ENCODE results near the gene SLC44A5. TPM values are rescaled to one million over a fixed set of nuclear protein-coding genes. Genes with fewer than 3 reads are reported as not detected.
"Not testable (repeated sequence)": the region's sequence is repeated elsewhere in the genome, so short reads cannot be mapped to it uniquely, and the experiment has no call there.

Gene SLC44A5
- total RNA-seq, 1 experiment from 2014 or later, result 0.12 TPM

GRCh38 chr1:75366595-75366994 is 244.3 kb downstream of the SLC44A5 start:
- no peak for DNase-seq (ENCODE audit: low read depth)

DNA sequence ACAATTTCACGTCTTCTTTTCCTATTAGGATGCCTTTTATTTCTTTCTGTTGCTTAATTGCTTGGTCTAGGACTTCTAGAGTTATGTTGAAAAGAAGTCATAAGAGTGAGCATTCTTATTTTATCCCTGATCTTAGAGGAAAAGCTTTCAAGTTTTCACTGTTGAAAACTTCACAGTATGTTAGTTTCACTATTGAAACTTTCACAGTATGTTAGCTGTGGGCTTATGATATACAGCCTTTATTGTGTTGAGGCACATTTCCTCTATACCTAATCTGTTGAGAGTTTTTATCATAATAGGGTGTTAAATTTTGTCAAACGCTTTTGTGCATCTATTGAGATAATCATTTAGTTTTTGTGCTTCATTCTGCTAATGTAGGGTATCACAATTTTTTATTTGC is 249.7 kb downstream of the SLC44A5 start:
- DNase-seq (ENCODE audit: low read depth), result no peak

DNA sequence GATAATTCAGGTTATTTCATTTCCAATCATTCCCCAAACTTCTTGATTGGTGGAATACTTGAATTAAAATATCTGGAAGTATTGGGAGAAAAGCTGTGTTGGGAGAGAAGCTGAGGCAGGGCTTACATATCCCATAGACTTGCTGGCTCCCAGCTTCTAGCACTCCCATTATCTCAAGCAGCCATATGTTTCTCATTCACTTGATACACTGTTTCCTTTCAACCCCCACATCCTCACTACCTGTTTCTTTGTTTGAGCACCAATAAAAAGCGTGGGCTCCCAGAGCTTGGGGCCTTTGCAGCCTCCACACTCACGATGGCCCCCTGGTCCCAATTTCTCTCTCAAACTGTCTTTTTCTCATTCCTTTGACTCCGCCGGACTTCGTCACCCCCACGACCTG is 256.6 kb downstream of the SLC44A5 start:
- not testable (repeated sequence) for DNase-seq (ENCODE audit: low read depth)

DNA sequence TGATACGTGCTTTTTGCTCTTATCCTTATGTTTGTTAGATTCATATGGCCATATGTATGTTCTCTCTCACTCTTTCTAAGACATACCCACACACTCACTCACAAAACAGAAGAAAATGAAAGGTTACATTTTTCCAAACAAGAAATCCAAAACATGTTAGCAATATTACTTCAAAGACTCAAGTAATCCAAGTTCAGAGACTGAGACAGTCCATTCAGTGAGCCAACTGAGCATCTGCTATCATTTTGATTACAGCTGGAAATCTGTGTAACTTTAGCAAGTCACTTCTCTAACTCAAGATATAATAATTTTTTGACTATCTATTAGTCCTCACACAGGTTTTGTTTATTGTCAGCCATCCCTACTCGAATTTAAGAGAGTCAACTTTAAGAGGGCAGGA is 257.9 kb downstream of the SLC44A5 start:
- no peak for DNase-seq (ENCODE audit: low read depth)

DNA sequence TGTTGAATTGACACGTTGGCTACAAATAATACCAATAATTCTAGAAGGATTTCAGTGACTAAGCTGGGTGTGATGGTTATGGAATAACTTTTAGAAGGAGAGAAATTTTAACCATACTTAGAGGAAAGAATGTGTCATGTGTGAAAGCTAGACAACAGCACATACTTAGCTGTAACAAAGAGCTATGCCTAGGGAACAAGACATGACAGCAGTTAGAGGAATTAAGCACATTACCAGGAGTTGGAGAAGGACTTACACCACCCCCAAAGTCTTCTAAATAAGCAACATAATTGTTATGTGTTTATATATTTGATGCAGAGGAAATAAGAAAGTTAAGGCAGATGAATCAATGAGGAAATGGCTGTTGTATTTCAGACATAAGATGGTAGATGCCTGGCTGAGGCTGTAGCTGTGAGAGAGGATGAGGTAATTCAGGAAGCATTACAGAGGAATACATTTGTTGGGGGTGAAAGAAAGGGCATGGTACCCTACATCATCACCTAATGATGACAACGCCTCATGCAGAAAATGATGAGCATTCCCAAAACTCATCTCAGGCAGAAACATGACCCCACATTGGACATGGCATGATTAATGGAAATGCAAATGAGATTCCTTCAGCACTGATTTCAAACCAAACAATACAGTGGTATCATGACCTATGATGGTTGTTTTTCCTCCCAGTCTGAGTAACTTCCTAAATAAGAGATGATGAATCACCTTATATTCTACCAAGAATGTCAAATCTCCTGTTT is 265.2 kb downstream of the SLC44A5 start:
- DNase-seq (ENCODE audit: low read depth), result peak; percentile 24

GRCh38 chr1:75342786-75343185 is 268.1 kb downstream of the SLC44A5 start:
- DNase-seq (ENCODE audit: low read depth), result no peak

- DNase-seq (ENCODE audit: low read depth), result no peak
Observed at GRCh38 chr1:75341537-75341936, 269.4 kb downstream of the SLC44A5 start.

- no peak for DNase-seq (ENCODE audit: low read depth)
Observed at GRCh38 chr1:75338616-75339483, 272.1 kb downstream of the SLC44A5 start.

- DNase-seq (ENCODE audit: low read depth), result no peak
Observed at GRCh38 chr1:75334876-75335389, 276.0 kb downstream of the SLC44A5 start.

DNA sequence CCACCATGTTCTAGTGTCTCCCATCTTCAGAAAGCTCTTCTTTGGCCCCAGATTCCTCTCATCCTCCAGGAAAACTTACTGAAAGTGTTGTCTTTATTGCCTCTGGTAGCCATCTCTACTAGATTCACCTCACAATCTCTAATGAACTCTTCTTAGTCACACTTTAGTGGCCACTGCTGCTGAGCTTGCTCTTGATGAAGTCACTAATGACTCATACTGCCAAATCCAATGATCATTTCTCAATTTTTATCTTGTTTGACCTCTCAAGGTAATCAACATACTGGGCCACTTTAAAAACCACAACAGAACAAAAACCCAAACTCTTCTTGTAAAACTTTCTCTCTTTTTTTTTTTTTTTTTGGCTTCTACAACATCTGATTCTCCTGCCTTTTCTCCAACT is 280.3 kb downstream of the SLC44A5 start:
- DNase-seq (ENCODE audit: low read depth), result no peak

DNA sequence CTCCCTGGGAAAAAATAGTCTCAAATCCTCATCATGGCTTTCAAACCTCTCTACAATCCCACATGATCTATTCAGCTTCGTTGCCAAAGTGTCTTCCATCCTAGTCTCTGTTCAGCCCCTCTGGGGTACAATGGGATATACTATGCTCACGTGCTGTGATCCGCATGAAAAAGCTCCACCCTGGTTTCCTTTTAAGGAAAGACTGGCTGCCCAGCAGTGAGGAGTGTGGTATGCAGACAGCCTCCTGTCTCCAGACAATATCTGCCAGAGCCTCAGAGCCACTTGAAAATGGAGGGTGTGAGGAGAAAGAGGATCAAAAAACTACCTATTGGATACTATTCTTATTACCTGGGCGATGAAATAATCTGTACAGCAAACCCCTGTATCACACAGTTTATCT is 282.2 kb downstream of the SLC44A5 start:
- no peak for DNase-seq (ENCODE audit: low read depth)

- no peak for DNase-seq (ENCODE audit: low read depth)
Observed at GRCh38 chr1:75327395-75327794, 283.5 kb downstream of the SLC44A5 start.

DNA sequence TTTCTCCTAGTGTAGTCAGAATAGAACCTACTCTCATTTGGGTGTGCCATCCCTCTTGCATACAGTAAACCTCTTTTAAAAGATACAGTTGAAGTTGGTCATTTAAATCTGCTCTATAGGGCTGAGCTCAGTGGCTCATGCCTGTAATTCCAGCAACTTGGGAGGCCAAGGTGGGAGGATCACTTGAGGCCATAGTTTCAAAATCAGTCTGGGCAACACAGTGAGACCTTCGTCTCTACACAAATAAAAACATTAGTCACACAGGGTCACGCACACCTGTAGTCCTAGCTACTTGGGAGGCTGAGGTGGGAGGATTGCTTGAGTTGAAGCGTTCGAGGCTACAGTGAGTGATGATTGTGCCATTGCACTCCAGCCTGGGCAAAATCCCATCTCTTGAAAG is 292.9 kb downstream of the SLC44A5 start:
- DNase-seq (ENCODE audit: low read depth), result no peak

GRCh38 chr1:75316230-75316629 is 294.7 kb downstream of the SLC44A5 start:
- no peak for DNase-seq (ENCODE audit: low read depth)

DNA sequence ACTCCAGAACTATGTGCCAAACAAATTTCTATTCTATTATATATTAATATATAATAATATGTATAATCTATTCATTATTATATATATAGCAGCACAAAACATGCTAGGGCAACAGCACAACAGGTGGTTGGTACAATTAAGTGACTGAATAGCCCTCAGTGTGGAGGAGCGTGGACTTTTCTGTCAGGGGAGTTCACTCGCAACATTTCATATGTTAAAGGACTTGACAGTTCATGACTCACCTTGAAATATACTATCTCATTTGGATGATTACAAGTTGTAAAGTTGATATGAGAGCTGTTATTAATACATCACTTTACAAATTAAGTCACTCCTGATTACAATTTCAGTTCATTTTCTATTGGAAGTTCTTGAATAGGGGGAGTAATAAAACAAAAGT is 298.3 kb downstream of the SLC44A5 start:
- no peak for DNase-seq (ENCODE audit: low read depth)

GRCh38 chr1:75310067-75310466 is 300.8 kb downstream of the SLC44A5 start:
- peak; percentile 2 for DNase-seq (ENCODE audit: low read depth)

- DNase-seq (ENCODE audit: low read depth), result no peak
Observed at GRCh38 chr1:75308365-75308764, 302.5 kb downstream of the SLC44A5 start.

DNA sequence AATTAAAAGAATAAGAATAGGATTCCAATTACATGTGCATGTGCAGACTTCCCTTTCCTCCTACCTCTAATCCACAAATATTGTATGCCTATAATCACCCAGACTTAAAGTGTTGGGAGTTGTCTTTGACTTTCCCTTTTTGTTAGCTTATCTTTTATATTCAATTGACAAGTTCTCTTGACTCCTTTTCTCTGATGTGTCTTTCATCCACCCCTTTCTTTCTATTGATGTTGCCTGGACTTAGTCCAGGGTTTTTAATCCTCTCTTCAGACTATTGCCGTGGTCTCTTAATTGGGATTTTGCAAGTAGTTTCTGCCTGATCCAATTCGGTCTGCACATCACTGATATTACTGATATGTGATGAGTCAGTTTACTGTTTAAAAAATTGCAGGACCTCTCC is 305.9 kb downstream of the SLC44A5 start:
- DNase-seq (ENCODE audit: low read depth), result no peak

GRCh38 chr1:75293270-75293669 is 317.6 kb downstream of the SLC44A5 start:
- no peak for DNase-seq (ENCODE audit: low read depth)

GRCh38 chr1:75292013-75292412 is 318.9 kb downstream of the SLC44A5 start:
- DNase-seq (ENCODE audit: low read depth), result no peak

- DNase-seq (ENCODE audit: low read depth), result no peak
Observed at GRCh38 chr1:75276385-75276784, 334.5 kb downstream of the SLC44A5 start.

GRCh38 chr1:75275631-75276030 is 335.3 kb downstream of the SLC44A5 start:
- no peak for DNase-seq (ENCODE audit: low read depth)

Measured in RPMI7951 (cell line).